ENCODE results near the gene PRAC1.

DNA sequence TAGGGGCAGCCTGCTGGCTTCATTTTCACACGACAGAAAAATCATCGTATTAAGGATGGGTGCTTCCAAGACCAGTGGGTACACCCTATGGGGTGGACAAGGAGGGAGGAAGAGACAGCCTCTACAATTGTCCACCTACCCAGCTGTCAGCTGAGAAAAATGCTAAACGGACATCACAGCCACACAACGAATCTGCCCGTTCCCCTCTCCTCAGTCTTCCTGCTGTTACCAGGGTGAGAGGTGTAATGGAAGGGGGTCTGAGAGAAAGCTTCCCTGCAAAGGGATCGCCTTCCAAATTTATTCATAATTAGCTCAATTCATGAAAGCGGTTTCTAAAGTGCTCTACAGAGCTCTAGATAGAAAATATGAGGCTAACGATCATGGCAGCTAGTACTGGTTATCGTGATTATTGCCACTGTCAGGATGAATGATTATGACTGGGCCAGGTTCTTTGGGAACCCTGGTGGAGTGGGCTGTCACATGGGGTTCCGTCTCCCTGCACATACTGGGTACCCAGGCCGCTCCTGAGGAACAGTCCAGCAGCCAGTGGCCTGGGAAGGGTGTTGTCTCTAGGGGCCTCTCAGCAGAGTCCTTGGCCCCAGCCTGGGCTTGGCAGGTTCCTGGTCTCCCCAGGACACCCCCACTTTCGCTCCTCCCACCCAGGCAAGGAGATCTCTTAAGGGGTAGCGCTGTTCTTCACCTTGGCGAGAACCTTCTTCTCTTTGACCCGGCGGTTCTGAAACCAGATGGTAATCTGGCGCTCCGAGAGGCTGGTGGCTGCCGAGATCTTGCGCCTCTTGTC, 4.0 kb upstream of the PRAC1 start:
- TF ChIP-seq, protein P1, sequence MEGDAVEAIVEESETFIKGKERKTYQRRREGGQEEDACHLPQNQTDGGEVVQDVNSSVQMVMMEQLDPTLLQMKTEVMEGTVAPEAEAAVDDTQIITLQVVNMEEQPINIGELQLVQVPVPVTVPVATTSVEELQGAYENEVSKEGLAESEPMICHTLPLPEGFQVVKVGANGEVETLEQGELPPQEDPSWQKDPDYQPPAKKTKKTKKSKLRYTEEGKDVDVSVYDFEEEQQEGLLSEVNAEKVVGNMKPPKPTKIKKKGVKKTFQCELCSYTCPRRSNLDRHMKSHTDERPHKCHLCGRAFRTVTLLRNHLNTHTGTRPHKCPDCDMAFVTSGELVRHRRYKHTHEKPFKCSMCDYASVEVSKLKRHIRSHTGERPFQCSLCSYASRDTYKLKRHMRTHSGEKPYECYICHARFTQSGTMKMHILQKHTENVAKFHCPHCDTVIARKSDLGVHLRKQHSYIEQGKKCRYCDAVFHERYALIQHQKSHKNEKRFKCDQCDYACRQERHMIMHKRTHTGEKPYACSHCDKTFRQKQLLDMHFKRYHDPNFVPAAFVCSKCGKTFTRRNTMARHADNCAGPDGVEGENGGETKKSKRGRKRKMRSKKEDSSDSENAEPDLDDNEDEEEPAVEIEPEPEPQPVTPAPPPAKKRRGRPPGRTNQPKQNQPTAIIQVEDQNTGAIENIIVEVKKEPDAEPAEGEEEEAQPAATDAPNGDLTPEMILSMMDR (IDR thresholded peaks at IDR 0.05; ENCODE audit: borderline replicate concordance, extremely low read depth, low read length, poor library complexity, severe bottlenecking) = no peak
- no peak for TF ChIP-seq EZH2 (IDR thresholded peaks at IDR 0.05; ENCODE audit: borderline replicate concordance, low read depth, low read length, severe bottlenecking)
